Heart right ventricle (tissue), 16 donors: ENCODE results near the gene CYSLTR2. TPM values are rescaled to one million over a fixed set of nuclear protein-coding genes. Genes with fewer than 3 reads are reported as not detected.

Experiments
- ATAC-seq, 8 donors: fragments of 200-7000 bp; cut with Tn5 transposase; one replicate each; pipeline ENCODE4 v1.9.1; 2020; ENCODE audit warnings: mild to moderate bottlenecking in 8 of 8, moderate library complexity in 8 of 8, moderate number of reproducible peaks in 1 of 8
- DNase-seq, 2 donors: peaks; one replicate each; pipeline ENCODE4 v3.0.0-alpha.2; 2020
- H3K27ac ChIP-seq, 10 donors: fragments of 200-600 bp; sonication (generic) in 2 of 10; one replicate each; pipeline versions ENCODE4 v1.5.0 to v1.8.0; 2020 to 2022; ENCODE audit warnings: mild to moderate bottlenecking in 3 of 10
- H3K27me3 ChIP-seq, 7 donors: fragments of 200-600 bp; one replicate each; pipeline ENCODE4 v1.8.0; 2021 to 2022; ENCODE audit warnings: mild to moderate bottlenecking in 2 of 7
- H3K36me3 ChIP-seq, 9 donors: fragments of 200-600 bp; sonication (generic) in 1 of 9; one replicate each; pipeline versions ENCODE4 v1.5.0 to v1.8.0; 2020 to 2022; ENCODE audit warnings: mild to moderate bottlenecking in 2 of 9
- H3K4me1 ChIP-seq, 9 donors: fragments of 200-600 bp; sonication (generic) in 1 of 9; one replicate each; pipeline versions ENCODE4 v1.5.0 to v1.8.0; 2020 to 2022; ENCODE audit warnings: mild to moderate bottlenecking in 4 of 9
- H3K4me3 ChIP-seq, 10 donors: fragments of 200-600 bp; sonication (generic) in 2 of 10; one replicate each; pipeline versions ENCODE4 v1.5.0 to v1.8.0; 2020 to 2022; ENCODE audit warnings: mild to moderate bottlenecking in 7 of 10, moderate library complexity in 2 of 10
- H3K9me3 ChIP-seq, 11 donors: fragments of 200-600 bp in 10 of 11; sonication (generic) in 2 of 11; one replicate each; pipeline versions ENCODE4 v1.5.0 to v1.8.0; 2013 to 2022; ENCODE audit warnings: mild to moderate bottlenecking in 2 of 11, control low read depth in 1 of 11, moderate library complexity in 1 of 11
- CTCF ChIP-seq, 9 donors: fragments of 200-600 bp; sonication (generic) in 2 of 9; IDR thresholded peaks; one replicate each; pipeline versions ENCODE4 v1.5.0 to v1.8.0; 2021 to 2022; ENCODE audit warnings: antibody characterized with exemption in 9 of 9, mild to moderate bottlenecking in 5 of 9, moderate library complexity in 1 of 9
- WGBS, 2 donors: extraction: QIAGEN DNeasy Blood & Tissue Kit; methylation state at CpG; one replicate each; pipeline ENCODE4 v1.1.7; 2013; ENCODE audit warnings: inconsistent platforms in 1 of 2; 5-methylcytosine and 5-hydroxymethylcytosine counted together
- intact Hi-C, 10 donors: fragments of 100-400 bp; cut with DNase I; formaldehyde crosslinking; loops; one replicate each; pipeline versions ENCODE4 v1.11.1 to v1.14.2; 2022
- polyA plus RNA-seq, 2 donors: library from polyadenylated mRNA; stranded (reverse); fragments of 200-250 nt; gene quantifications; one replicate each; pipeline ENCODE4 v1.2.3, GENCODE V29; 2013
- total RNA-seq, 10 donors: library from RNA; stranded (reverse); fragmentation: NEBNext Ultra II Directional in 3 of 10; extraction: Animal tissue kit (Norgen Biotek cat#: 25700) in 3 of 10; gene quantifications; one replicate each; pipeline versions ENCODE4 v1.2.1 to v1.2.4, GENCODE V29; 2021 to 2023
- donor health status: Arrhythmogenic right ventricular cardiomyopathy.
- donor health status: ischemic (EF 13 %, LVEDD 7.1; RV severe dilation, severe dysfunction).
- donor health status: healthy with polysubstance abuse.
- donor health status: DM: no; HTN: yes; CAD: no.
- donor health status: DM: no; HTN: no; CAD: no.
- donor health status: ischemic (EF 25% LVEDD 6.9; RV normal size, moderate dysfunction).
- donor health status: ischemic (EF 25% LVEDD 5.7; RV mildly dilated, moderate dysfunction).
- donor health status: healthy.
- donor health status: DM: yes; HTN: yes; CAD: no.
- donor health status: Ischemic cardiomyopathy.
- donor health status: ischemic (EF 35%, LVEDD 5.7; RV mildly dilated, moderate dysfunction).
- donor health status: nonischemic (EF 11% LVEDD 7.7; RV severe dilation, severe dysfunction).
- donor health status: DM: yes; HTN: yes; CAD: no.
- donor health status: PGD.
- donor health status: ischemic (EF 29% LVEDD 5.4; RV normal size, mild dysfunction).
- donor health status: nonischemic (EF 23%, LVEDD 6.1; RV moderate dilation, normal function).

Gene CYSLTR2
- total and polyA plus RNA-seq, 12 donors = 1.1 to 10.7 (median 6.2) TPM

- ATAC-seq (no peak), DNase-seq (no peak)
- H3K27me3 ChIP-seq = no peaks in the 10 kb centered on the region
- intact Hi-C loops = loop anchor here in 1 of 10 donors (5.0 to 10.0 kb wide), 2 partner anchors 58 to 96 kb away; no protein-coding TSS in a partner anchor
- no peaks in the 10 kb centered on the region for H3K36me3 ChIP-seq
- H3K9me3 ChIP-seq = peaks cover 0 to 56% (median 28%) of the 10 kb centered on the region in 11 donors
- TF ChIP-seq CTCF (IDR thresholded peaks at IDR 0.05) = no peak
- 58 to 64% methylated on average over 4 of the region's 4 CpGs for WGBS, 2 donors
- no peaks in the 10 kb centered on the region for H3K4me1 ChIP-seq
- peak overlapping the region in 2 of 10 donors; percentile 13 to 36 for H3K27ac ChIP-seq
- H3K4me3 ChIP-seq = no peak overlapping the region
Observed at GRCh38 chr13:48720621-48721020, 66.9 kb downstream of the CYSLTR2 start.

GRCh38 chr13:48723168-48723567 lies 69.4 kb downstream of the CYSLTR2 start:
- H3K27me3 ChIP-seq = no peaks in the 10 kb centered on the region
- DNase-seq (no peak), ATAC-seq (peak in 5 of 8 donors; percentile 10 to 45 (median 34))
- H3K36me3 ChIP-seq = no peaks in the 10 kb centered on the region
- H3K4me1 ChIP-seq = peaks cover 0 to 21% (median 0%) of the 10 kb centered on the region in 9 donors
- H3K9me3 ChIP-seq = peaks cover 0 to 30% (median 12%) of the 10 kb centered on the region in 11 donors
- H3K27ac ChIP-seq = peak overlapping the region in 4 of 10 donors; percentile 11 to 39 (median 20)
- intact Hi-C loops = loop anchor here in 1 of 10 donors (5.0 to 10.0 kb wide), 2 partner anchors 61 to 98 kb away; no protein-coding TSS in a partner anchor
- H3K4me3 ChIP-seq = no peak overlapping the region
- WGBS, 2 donors = 88 to 93% methylated on average over 1 of the region's 1 CpG
- TF ChIP-seq CTCF (IDR thresholded peaks at IDR 0.05) = no peak

DNA sequence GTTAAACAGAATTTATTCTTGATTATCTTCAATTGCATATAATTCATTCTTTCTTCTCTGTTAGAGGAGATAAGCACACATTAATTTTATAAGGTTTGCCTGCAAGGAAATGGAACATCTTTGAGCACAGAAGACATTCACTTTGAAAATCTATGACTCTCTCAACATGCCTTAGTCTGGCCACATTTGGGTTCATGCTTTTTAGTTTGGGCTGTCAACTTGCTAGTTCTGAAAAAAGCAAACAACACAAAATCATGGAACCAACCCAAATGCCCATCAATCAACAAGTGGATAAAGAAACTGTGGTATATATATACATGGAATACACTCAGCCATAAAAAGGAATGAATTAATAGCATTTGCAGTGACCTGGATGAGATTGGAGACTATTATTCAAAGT lies 71.5 kb downstream of the CYSLTR2 start:
- DNase-seq = no peak
- intact Hi-C loops = loop anchor here in 1 of 10 donors (10.0 kb wide), 1 partner anchor 100 kb away; no protein-coding TSS in a partner anchor
- Histone ChIP-seq H3K27ac (peak overlapping the region in 3 of 10 donors; percentile 58 to 82 (median 59)), H3K9me3 (peaks cover 0 to 9% (median 0%) of the 10 kb centered on the region in 11 donors), H3K27me3 (no peaks in the 10 kb centered on the region), H3K4me3 (no peak overlapping the region), H3K36me3 (no peaks in the 10 kb centered on the region), H3K4me1 (peaks cover 0 to 22% (median 0%) of the 10 kb centered on the region in 9 donors)
- no peak for TF ChIP-seq CTCF (IDR thresholded peaks at IDR 0.05)
- no peak for ATAC-seq

DNA sequence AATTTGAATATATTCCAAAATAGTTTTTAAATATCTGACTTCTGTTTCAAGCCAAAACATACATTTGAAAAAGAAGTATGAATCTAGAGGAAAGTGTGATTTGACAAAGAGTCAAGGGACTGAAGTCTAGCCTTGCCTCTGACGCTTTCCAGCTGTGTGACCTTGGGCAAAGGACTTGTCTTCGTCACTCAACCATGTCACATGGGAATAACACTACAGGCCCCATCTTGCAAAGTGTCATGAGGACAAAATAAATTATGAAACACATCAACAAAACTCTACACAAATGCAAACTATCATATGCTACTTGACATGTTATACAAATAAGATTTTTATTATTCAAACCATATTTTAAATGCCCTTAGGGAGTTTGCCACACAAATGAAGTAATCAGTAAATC lies 73.0 kb downstream of the CYSLTR2 start:
- intact Hi-C loops = loop anchor here in 1 of 10 donors (10.0 kb wide), 1 partner anchor 102 kb away; no protein-coding TSS in a partner anchor
- WGBS, 2 donors = 33 to 43% methylated on average over 2 of the region's 2 CpGs
- Histone ChIP-seq H3K9me3 (peaks cover 0 to 4% (median 0%) of the 10 kb centered on the region in 11 donors), H3K4me3 (no peak overlapping the region), H3K27me3 (no peaks in the 10 kb centered on the region), H3K36me3 (no peaks in the 10 kb centered on the region), H3K27ac (peak overlapping the region in 8 of 10 donors; percentile 12 to 82 (median 55)), H3K4me1 (peaks cover 0 to 22% (median 0%) of the 10 kb centered on the region in 9 donors)
- TF ChIP-seq CTCF (IDR thresholded peaks at IDR 0.05) = no peak
- peak in 1 of 2 donors; percentile 67 for DNase-seq
- peak in 7 of 8 donors; percentile 71 to 94 (median 85) for ATAC-seq
